ENCODE data around the gene ONECUT3.
"Not testable (repeated sequence)": the region's sequence is repeated elsewhere in the genome, so short reads cannot be mapped to it uniquely, and the experiment has no call there.

ONECUT3 gene

DNA sequence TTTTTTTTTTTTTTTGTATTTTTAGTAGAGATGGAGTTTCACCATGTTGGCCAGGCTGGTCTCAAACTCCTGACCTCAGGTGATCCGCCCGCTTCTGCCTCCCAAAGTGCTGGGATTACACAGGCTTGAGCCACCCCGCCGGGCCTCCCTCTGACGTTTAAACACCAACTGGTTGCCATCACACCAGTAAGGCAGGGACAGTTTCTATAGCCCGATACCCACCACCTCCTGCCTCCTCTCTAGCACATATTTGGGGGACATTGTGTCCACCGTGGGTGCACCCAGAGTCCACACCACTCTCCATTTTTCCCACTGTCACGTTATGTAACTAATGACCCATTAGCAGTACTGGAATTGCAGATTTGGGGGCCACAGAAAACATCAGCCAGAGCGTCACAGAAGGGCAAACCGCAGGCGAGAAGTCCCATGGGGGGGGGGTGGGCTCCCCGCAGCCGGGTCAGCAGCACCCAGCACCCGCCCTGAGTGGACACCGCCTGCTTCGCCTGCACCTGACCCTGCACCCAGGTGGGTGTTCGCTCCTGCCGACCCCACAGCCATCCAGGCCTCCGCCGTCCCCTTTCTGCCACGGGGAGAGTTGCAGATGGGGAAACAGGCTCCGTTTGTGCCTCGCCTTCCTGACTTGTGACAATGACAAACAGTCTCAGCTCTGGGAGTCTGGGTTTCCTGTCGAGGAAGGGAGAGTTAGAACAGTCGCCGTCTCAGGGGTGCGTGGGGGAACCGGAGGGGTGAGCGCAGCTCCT lies 3.6 kb downstream of the ONECUT3 start:
- H3K36me3 Mint-ChIP-seq (ENCODE audit: low read depth) = no peaks in the 10 kb centered on the region
- H3K9me3 Mint-ChIP-seq = no peaks in the 10 kb centered on the region
- H3K4me1 Mint-ChIP-seq = peaks cover 5% of the 10 kb centered on the region
- peaks cover 89% of the 10 kb centered on the region for H3K27me3 Mint-ChIP-seq (ENCODE audit: low read depth)
- no peak overlapping the region for H3K27ac Mint-ChIP-seq
- no peak overlapping the region for H3K4me3 Mint-ChIP-seq
- no peak for TF ChIP-seq CTCF (IDR thresholded peaks at IDR 0.05; ENCODE audit: unreplicated experiment in 3 of 3)

DNA sequence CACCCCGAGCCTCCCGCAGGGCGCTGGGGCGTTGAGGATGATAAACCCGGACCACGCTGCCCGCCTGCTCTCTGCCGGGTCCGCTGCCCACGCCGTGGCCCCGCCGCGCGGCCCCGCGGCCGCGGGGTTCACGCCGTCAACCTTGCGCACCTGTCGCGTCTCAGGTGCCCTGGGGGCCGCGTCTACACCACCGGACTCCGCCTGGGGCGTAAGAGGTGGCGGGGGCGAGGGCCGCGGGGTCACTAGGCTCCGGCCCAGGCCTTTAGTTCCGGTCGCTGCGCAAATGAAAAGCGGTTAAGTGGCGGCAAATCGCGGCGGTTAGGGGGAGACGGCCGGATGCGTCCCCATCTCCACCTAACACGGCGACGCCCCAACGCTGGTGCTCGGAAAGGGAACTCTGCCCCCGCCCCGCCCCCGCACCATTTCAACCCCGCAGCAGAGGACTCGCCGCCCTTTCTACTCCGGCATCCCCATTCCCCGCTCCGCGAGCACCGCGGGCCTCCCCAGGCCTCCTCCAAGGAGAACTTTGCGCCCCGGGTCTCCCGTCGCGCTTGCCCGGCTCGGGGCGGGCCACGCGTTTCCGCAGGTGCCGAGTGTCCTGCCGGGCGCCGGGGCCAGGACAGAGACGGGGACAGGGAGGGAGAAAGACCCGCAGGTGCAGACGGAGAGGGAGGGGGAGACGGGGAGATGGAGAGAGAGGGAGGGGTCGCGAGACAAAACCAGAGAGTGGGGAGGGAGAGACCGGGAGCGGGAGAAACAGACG lies 4.3 kb downstream of the ONECUT3 start:
- H3K36me3 Mint-ChIP-seq (ENCODE audit: low read depth) = no peaks in the 10 kb centered on the region
- H3K4me1 Mint-ChIP-seq = peaks cover 5% of the 10 kb centered on the region
- peaks cover 88% of the 10 kb centered on the region for H3K27me3 Mint-ChIP-seq (ENCODE audit: low read depth)
- H3K9me3 Mint-ChIP-seq = no peaks in the 10 kb centered on the region
- no peak for TF ChIP-seq CTCF (IDR thresholded peaks at IDR 0.05; ENCODE audit: unreplicated experiment in 3 of 3)
- H3K4me3 Mint-ChIP-seq = no peak overlapping the region
- H3K27ac Mint-ChIP-seq = no peak overlapping the region

- Mint-ChIP-seq H3K27ac (no peak overlapping the region), H3K27me3 (ENCODE audit: low read depth) (peaks cover 88% of the 10 kb centered on the region), H3K4me3 (no peak overlapping the region), H3K36me3 (ENCODE audit: low read depth) (no peaks in the 10 kb centered on the region), H3K4me1 (peaks cover 5% of the 10 kb centered on the region), H3K9me3 (no peaks in the 10 kb centered on the region)
- no peak for TF ChIP-seq CTCF (IDR thresholded peaks at IDR 0.05; ENCODE audit: unreplicated experiment in 3 of 3)
These were observed 4.9 kb downstream of the ONECUT3 start for GRCh38 chr19:1758231-1758577.

DNA sequence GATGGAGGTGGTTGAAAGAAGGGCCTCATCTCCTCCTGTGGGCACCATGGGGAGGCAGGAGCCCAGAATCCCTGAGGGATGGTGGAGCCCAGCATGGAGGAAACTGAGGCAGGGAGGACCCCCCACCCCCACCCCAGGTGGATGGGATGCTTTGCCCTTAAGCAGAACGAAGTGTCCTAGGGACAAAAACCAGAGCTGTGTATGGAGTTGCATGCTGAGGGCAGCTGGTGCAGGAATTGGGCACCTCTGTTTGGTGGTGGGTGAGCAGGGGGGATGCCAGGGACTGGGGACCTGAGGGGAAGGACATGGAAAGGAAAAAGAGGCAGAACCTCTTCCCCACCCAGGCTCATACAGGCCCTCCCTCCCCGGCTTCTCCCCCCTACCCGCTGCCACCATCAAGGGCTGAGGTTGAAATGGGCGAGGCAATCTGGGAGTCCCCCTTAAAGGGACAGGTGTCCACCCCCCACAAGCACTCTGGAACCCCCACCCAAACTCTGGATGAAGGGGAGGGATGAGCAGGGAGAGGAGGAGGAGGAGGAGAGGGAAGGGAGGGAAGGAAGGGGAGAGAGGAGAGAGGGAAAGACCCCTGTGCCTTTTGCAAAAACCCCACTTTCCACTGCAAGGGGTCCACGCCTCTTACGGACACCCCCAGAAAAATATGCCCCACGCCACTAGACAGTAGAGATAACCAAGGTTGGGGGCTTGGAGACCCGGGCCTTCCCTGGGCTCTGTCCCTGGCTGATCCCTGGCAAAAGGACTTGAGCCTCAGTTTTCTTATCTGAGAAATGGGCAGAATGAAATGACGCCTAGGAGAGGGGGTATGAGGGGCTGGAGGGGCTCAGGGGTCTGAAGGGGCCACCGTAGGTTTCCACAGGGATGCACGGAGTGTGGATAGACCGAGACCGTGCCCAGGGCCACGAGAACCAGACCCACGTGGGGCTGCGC lies 5.9 kb downstream of the ONECUT3 start:
- Mint-ChIP-seq H3K27ac (no peak overlapping the region), H3K27me3 (ENCODE audit: low read depth) (peaks cover 98% of the 10 kb centered on the region), H3K4me3 (no peak overlapping the region), H3K36me3 (ENCODE audit: low read depth) (no peaks in the 10 kb centered on the region), H3K4me1 (peaks cover 5% of the 10 kb centered on the region), H3K9me3 (peaks cover 2% of the 10 kb centered on the region)
- TF ChIP-seq CTCF (IDR thresholded peaks at IDR 0.05; ENCODE audit: unreplicated experiment in 3 of 3) = no peak

GRCh38 chr19:1760020-1760419 lies 6.7 kb downstream of the ONECUT3 start:
- no peak overlapping the region for H3K27ac Mint-ChIP-seq
- peaks cover 5% of the 10 kb centered on the region for H3K4me1 Mint-ChIP-seq
- peaks cover 2% of the 10 kb centered on the region for H3K9me3 Mint-ChIP-seq
- no peak overlapping the region for H3K4me3 Mint-ChIP-seq
- TF ChIP-seq CTCF (IDR thresholded peaks at IDR 0.05; ENCODE audit: unreplicated experiment in 3 of 3) = no peak
- peaks cover 99% of the 10 kb centered on the region for H3K27me3 Mint-ChIP-seq (ENCODE audit: low read depth)
- no peaks in the 10 kb centered on the region for H3K36me3 Mint-ChIP-seq (ENCODE audit: low read depth)

DNA sequence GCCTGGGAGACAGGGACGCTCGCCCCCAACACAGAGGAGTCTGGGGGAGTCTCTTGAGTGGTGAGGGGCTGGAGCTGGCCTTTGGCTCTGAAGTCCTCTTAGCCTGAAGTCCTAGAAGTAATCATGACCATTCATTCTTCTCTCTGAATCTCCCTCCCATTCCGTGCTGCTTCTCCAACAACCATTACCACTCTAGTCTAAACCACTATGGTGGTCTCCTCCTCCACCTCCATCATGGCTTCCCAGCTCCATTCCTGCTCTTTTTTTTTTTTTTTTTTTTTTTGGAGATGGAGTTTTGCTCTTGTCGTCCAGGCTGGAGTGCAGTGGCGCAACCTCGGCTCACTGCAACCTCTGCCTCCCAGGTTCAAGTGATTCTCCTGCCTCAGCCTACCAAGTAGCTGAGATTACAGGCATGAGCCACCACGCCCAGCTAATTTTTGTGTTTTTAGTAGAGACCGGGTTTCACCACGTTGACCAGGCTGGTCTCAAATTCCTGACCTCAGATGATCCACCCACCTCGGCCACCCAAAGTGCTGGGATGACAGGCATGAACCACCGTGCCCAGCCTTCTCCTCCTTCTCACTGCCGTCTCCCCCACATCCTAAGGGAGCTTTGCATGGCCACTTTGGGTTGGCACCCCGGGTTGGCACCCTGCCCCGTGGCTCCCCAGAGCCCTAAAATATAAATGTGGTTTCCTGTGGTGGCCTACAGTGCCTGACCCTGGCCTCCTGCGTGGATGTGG lies 7.7 kb downstream of the ONECUT3 start:
- H3K27ac Mint-ChIP-seq; H3K4me1 Mint-ChIP-seq; H3K36me3 Mint-ChIP-seq (ENCODE audit: low read depth): not testable (repeated sequence)

More for the DNA sequence above, 7.7 kb downstream of the ONECUT3 start:
- not testable (repeated sequence) for H3K4me3 Mint-ChIP-seq, H3K9me3 Mint-ChIP-seq
- peaks cover 99% of the 10 kb centered on the region for H3K27me3 Mint-ChIP-seq (ENCODE audit: low read depth)
